HFFc6 (cell line): Measurements from ENCODE around the gene POU5F1. TPM values are rescaled to one million over a fixed set of nuclear protein-coding genes. Genes with fewer than 3 reads are reported as not detected.

Experiments
- DNase-seq: peaks from one replicate; pipeline ENCODE4 v3.0.0-alpha.2; 2018
- H3K27ac Mint-ChIP-seq: 2 replicates; pipeline ENCODE4 v1.8.0; 2020; ENCODE audit warnings: mild to moderate bottlenecking, mixed read lengths
- H3K27me3 Mint-ChIP-seq: 2 replicates; pipeline ENCODE4 v1.8.0; 2021; ENCODE audit warnings: mild to moderate bottlenecking, moderate library complexity, mixed read lengths; ENCODE audit not compliant: insufficient read depth
- H3K36me3 Mint-ChIP-seq: 2 replicates; pipeline ENCODE4 v1.8.0; 2021; ENCODE audit warnings: low read depth, mixed read lengths
- H3K4me1 Mint-ChIP-seq: 2 replicates; pipeline ENCODE4 v1.8.0; 2020; ENCODE audit warnings: low read depth, mixed read lengths
- H3K4me3 Mint-ChIP-seq: 2 replicates; pipeline ENCODE4 v1.8.0; 2020; ENCODE audit warnings: mild to moderate bottlenecking, moderate library complexity, mixed read lengths
- H3K9me3 Mint-ChIP-seq: 2 replicates; pipeline ENCODE4 v1.8.0; 2020; ENCODE audit warnings: mild to moderate bottlenecking, mixed read lengths
- total RNA-seq, 6 experiments: library from RNA; stranded (reverse); fragmentation: NEBNext Ultra II Directional; extraction: Animal tissue kit (Norgen Biotek cat#: 25700); gene quantifications; 2 replicates in 1 of 6; 3 replicates in 5 of 6; pipeline ENCODE4 v1.2.3, GENCODE V29; 2021
- TF ChIP-seq, protein P1 (sequence below): fragments of 200-600 bp; sonication (generic); IDR thresholded peaks from 2 replicates; pipeline ENCODE4 v1.5.0; 2021; ENCODE audit warnings: antibody characterized with exemption, mild to moderate bottlenecking

POU5F1 gene
- total RNA-seq, 6 experiments from 2014 or later: 0.17 to 0.63 (median 0.33) TPM

DNA sequence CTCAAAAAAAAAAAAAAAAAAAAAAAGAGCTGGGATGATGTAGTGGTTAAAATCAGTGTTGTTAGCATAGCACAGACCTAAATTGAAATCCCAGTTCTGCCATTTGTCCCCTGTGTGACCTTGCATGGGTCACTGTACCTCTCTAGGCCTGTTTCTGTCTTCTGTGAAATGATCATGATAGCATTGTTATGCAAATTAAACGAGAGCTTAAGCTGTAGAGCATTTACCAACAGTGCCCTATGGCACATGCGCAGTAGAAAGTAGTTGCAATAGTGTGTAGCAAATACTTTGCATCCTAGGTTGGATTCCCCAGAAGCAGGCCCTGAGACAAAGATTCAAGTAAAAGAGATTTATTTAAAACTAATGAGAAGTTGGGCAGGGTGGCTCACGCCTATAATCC lies 38.9 kb downstream of the POU5F1 start:
- Mint-ChIP-seq H3K9me3 (no peaks in the 10 kb centered on the region), H3K36me3 (no peaks in the 10 kb centered on the region), H3K4me1 (peaks cover 9% of the 10 kb centered on the region), H3K27ac (no peak overlapping the region), H3K27me3 (peaks cover 9% of the 10 kb centered on the region; the same call in 1 of the 2 replicates), H3K4me3 (no peak overlapping the region)
- no peak for DNase-seq
- TF ChIP-seq, protein P1, sequence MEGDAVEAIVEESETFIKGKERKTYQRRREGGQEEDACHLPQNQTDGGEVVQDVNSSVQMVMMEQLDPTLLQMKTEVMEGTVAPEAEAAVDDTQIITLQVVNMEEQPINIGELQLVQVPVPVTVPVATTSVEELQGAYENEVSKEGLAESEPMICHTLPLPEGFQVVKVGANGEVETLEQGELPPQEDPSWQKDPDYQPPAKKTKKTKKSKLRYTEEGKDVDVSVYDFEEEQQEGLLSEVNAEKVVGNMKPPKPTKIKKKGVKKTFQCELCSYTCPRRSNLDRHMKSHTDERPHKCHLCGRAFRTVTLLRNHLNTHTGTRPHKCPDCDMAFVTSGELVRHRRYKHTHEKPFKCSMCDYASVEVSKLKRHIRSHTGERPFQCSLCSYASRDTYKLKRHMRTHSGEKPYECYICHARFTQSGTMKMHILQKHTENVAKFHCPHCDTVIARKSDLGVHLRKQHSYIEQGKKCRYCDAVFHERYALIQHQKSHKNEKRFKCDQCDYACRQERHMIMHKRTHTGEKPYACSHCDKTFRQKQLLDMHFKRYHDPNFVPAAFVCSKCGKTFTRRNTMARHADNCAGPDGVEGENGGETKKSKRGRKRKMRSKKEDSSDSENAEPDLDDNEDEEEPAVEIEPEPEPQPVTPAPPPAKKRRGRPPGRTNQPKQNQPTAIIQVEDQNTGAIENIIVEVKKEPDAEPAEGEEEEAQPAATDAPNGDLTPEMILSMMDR: no peak

DNA sequence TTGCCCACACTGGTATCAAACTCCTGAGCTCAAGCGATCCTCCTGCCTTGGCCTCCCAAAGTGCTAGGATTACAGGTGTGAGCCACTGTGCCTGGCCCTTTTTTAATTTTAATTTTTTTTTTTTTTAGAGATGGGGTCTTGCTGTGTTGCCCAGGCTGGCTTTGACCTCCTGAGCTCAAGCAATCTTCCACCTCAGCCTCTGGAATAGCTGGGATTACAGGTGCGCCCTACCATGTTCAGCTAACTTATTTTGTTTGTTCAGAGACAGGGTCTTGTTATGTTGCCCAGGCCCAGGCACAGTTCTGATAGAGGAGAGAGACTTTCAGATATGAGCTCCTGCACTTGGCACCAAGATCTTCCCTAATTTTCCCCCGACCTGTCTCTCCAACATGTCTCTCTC lies 39.7 kb downstream of the POU5F1 start:
- Mint-ChIP-seq H3K4me1 (peaks cover 18% of the 10 kb centered on the region), H3K9me3 (no peaks in the 10 kb centered on the region), H3K36me3 (no peaks in the 10 kb centered on the region), H3K27ac (no peak overlapping the region), H3K4me3 (no peak overlapping the region), H3K27me3 (peaks cover 9% of the 10 kb centered on the region; the same call in 1 of the 2 replicates)
- no peak for DNase-seq
- TF ChIP-seq, protein P1: no peak

DNA sequence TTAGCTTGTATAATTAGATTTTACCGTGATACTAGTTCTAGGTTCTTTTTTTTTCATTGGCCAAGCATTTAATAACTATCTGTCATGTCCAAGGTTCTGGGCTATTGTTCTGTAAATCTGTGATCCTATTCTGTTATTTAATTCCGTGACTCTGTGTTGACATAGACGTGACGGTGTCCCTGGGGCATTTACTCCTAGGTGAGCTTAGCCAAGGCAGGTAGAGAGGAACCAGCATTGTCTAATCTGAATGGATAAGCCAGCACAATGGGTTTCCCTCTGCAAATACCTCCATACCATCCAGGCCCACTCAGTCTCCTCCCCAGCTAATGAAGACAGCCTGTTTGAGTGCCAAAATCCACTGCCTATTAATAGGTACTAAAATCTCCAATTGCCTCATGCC lies 41.4 kb downstream of the POU5F1 start:
- Mint-ChIP-seq H3K36me3 (no peaks in the 10 kb centered on the region), H3K4me1 (peaks cover 27% of the 10 kb centered on the region), H3K4me3 (no peak overlapping the region), H3K27ac (no peak overlapping the region), H3K27me3 (peaks cover 7% of the 10 kb centered on the region; the same call in 1 of the 2 replicates), H3K9me3 (no peaks in the 10 kb centered on the region)
- TF ChIP-seq, protein P1: no peak
- no peak for DNase-seq

DNA sequence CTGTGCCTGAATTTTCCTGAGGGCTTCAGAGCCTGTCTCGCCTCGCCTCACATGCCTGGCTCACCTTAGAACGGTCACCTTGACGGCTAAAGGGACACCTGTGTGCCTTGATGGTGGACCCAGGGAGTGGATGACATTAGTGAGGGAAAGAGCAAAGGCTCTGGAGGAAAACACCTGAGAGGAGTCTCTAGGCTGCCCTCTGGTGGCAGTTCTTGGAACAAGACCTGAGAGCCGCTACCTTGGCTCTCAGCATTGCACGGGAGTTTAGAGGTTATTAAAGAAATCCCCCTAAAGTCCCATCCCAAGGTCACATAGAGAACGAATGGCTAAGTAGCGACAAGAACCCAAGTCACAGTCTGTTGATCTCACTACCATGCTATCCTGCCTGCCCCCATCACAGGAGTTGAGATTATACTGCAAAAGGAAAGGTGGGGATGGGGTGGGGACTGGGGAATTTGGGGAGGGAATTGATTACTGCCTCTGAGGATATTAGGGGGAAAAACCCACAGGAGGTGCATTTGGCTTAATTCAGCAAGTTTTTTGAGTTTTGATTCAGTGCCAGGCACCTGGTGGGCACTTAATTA lies 42.3 kb downstream of the POU5F1 start:
- Mint-ChIP-seq H3K9me3 (no peaks in the 10 kb centered on the region), H3K4me3 (no peak overlapping the region), H3K27ac (no peak overlapping the region), H3K27me3 (peaks cover 7% of the 10 kb centered on the region), H3K4me1 (peaks cover 29% of the 10 kb centered on the region), H3K36me3 (no peaks in the 10 kb centered on the region)
- DNase-seq: no peak
- TF ChIP-seq, protein P1: peak; percentile 91

DNA sequence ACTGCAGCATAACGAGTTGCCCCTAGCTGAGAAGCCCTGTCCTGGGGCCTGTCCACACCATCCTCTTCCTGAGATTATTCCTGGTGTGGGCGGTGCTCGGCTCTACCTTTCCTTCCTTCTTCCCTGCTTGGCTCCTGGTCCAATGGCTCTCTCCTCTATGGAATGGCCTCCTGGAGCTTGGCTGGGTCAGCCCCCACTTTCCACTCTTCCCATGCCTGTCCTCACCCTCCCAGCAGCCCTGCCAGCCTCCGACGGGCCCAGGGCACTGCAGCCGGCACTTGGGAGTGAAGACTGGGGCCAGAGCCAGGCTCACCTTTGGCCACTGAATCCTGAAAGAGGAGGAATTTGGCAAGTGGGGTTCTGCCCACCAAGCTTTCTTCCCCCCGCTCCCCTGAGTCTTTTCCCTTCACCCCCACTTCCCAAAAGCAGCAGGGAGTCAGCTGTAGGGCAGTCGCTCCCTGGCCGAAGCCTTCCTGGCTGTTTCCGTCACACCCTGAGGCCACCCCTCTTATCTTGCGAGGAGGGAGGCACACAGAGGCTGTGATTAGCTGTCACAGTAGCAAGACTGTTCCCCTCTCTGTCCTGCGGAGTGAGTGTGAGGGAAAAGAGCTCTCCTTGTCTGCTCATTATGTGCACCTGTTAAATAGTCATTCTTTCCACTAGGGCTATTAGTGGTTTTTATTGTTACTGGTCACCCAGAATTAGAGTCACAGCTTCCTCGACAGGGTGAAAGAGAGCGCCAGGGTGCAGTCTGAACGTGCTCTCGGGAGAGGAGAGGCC lies 43.9 kb downstream of the POU5F1 start:
- TF ChIP-seq, protein P1: peak; percentile 20; the same call in 1 of the 2 replicates
- no peak overlapping the region for H3K4me3 Mint-ChIP-seq
- peak overlapping the region; percentile 39 for H3K27ac Mint-ChIP-seq
- H3K36me3 Mint-ChIP-seq: no peaks in the 10 kb centered on the region
- H3K9me3 Mint-ChIP-seq: no peaks in the 10 kb centered on the region
- peaks cover 37% of the 10 kb centered on the region for H3K4me1 Mint-ChIP-seq
- H3K27me3 Mint-ChIP-seq: peaks cover 7% of the 10 kb centered on the region
- DNase-seq: no peak
